ENCODE measurements around the gene GSDME. TPM values are rescaled to one million over a fixed set of nuclear protein-coding genes. Genes with fewer than 3 reads are reported as not detected.
"Not testable (repeated sequence)": the region's sequence is repeated elsewhere in the genome, so short reads cannot be mapped to it uniquely, and the experiment has no call there.

The GSDME gene
- total RNA-seq (2014; rRNA removed; shearing (Covaris generic)), result 47.5 and 51.0 TPM in 2 replicates
- polyA plus RNA-seq (2015; cell fraction: cytosol; rRNA removed), result 78.8 and 90.3 TPM in 2 replicates
- 124 and 140 TPM in 2 replicates for polyA plus RNA-seq (2015; cell fraction: nucleus; rRNA removed)

GRCh38 chr7:24757353-24758275 lies at the start of gene GSDME:
Gene GSDME (minus strand): TSS chr7:24757464. CDS start chr7:24749774, 7,690 bp downstream.
- DNase-seq (ENCODE audit: low read depth), result peak; percentile 61

GRCh38 chr7:24802300-24802699 lies 45.0 kb upstream of the GSDME start:
- no peak for DNase-seq (ENCODE audit: low read depth)

DNA sequence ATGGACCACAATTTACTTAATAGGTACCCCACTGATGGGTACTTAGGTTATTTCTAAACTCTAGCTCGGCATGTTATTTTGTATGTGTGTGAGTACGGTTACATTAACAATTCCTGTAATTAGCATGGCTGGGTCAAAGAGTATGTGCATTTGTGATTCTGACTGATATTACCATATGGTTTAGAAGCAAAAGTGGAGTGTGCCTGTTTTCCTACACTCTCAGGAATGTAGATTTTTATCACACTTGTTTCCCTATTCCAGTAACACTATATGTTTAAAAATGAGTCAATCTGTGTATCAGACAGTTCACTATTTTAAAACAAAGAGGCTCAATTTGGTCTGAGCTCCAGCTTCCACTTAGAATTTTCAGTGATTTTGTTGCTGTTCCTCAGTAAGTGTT lies 44.6 kb upstream of the GSDME start:
- no peak for DNase-seq (ENCODE audit: low read depth)

GRCh38 chr7:24800667-24801066 lies 43.4 kb upstream of the GSDME start:
- DNase-seq (ENCODE audit: low read depth), result no peak

DNA sequence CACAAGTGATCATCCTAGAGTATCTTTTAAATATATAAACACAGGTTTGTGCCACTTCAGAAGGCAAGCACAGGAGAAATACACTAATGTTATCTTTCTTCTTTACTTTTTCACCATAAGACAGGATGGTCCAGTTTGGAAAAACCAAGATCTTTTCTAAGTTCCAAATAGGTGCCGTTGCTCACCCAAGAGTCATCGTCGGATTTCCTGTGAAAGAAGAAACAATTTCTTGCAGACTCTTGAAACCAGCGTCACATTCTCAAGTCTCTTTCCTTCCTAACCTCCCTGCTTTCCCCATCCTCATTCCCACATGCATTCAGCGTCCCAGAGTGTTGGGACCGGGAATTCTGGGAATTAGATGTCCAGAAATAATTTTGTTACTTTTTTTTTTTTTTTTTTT lies 42.8 kb upstream of the GSDME start:
- DNase-seq (ENCODE audit: low read depth), result no peak

DNA sequence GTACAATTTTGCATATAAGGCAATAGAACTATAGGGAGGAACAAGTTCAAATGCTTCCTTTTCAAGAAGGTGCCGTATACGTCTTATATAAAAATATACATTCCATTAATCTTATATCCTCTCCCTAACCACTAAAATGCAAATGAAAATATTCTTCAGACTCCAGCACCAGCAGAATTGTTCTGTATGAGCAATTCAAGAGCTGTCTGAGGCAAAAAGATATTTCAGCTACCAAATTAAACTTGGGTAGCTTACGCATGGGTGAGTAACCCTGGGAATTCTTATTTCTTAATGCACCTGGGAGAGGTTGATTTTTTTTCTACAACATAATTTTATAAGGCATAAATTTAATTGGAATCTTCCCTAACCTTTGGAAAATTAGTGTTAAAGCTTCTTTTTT lies 42.2 kb upstream of the GSDME start:
- DNase-seq (ENCODE audit: low read depth), result no peak

DNA sequence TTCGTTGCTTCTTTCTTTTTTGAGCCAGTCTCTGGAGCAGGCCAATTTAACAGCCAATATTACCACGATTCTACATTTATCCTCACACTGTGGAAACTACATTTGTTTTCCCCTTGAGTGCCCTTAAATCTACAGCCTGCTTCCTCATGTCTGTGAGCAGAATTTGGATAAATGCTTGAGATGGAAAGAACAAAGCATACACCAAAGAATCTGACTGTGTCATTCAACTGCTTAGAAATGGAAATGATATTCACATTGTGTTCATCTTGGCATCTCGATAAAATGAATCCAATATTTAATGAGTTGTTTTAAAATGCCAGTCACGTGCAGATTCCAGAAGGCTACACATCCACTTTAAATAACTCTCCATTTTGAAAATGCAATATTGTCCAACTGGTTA lies 41.0 kb upstream of the GSDME start:
- no peak for DNase-seq (ENCODE audit: low read depth)

DNA sequence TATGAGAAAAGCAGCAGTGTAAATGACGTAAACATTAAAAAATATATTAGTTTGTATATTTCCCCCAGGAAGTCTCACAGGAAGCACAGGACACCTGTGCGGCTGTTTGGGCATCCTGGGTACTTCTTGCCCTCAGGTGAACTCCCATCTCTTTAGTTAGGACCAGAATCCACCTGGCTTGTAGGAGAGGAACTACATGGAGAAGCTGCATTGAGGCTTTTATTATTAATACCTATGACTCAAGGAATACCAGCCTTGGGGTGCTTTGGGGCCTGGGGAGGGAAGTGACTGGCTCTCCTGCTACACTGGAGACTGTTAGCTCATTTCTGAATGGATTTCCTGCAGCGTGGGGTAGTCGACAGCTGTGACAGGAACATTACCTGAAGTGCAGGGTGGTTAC lies 40.0 kb upstream of the GSDME start:
- DNase-seq (ENCODE audit: low read depth), result no peak

- no peak for DNase-seq (ENCODE audit: low read depth)
These were observed 38.1 kb upstream of the GSDME start for GRCh38 chr7:24795407-24795767.

DNA sequence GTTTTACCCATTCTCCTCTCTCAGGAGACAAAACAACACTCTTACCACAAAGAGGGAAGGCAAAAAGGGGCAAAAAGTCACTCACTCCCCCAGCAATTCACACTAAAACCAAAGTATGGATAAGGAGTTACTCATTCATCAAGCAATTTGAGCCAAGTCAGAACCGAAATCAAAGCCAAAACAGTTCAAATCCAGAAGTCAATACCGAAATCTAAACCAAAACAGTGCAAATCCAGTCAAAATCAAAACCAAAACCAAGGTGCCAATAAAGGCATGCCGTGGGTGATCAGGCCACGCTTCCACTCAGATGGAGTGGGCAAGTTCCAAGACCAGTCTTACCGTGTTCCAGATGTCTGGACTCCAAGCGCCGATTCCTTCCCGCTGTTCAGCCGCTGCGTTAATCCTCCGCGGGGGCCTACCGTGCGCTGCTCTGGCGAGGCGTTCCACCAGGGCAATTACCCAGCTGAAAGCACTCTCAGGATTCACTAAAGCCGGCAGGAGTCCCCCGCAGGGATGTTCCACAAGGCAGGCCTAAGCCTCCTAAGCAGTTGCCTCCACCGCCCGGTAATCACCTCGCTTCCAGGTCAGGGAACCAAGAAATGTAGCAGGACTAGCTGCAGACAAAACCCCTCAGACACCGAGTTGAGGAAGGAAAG lies 37.6 kb upstream of the GSDME start:
- DNase-seq (ENCODE audit: low read depth), result not testable (repeated sequence)

GRCh38 chr7:24793982-24794648 lies 36.9 kb upstream of the GSDME start:
- no peak for DNase-seq (ENCODE audit: low read depth)

DNA sequence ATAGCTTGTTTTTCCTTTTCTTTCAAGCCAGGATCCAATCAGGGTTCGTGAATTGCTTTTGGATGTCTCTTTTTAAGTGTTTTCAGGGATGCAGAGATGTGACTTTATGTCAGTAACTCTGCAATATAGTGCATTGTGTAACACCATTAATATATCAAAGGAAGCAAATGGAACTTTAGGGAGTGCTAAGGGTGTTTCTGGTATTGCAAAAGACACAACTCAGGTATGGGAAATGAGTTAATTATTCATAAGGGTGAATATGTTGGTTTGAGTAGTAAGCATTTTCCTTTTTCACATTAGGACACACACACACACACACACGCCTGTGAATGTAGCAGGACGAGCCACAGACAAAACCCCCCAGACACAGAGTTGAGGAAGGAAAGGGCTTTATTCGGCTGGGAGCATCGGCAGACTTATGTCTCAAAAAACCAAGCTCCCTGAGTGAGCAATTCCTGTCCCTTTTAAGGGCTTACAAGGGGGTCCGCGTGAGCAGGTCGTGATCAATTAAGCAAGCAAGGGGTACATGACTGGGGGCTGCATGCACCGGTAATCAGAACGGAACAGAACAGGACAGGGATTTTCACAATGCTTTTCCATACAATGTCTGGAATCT lies 31.8 kb upstream of the GSDME start:
- no peak for DNase-seq (ENCODE audit: low read depth)

DNA sequence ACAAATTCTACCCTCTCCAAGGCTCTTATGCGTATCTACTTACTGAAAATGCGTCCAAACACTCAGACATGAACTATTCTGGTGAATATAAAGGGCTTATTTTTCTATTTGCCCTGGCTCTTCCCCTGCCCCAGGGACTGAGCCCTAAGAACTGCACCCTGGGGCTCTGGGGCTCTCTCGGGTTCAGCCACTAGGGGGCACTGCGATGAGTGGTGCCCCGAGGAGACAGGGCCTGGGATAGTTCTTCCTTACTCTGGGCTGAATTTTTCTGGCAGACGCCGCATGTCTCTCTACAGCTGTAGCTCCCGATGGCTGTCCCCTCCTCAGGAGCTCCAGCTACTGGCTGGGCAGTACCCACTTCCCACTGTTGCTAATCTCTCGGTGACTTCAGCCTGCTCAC lies 30.8 kb upstream of the GSDME start:
- DNase-seq (ENCODE audit: low read depth), result no peak

DNA sequence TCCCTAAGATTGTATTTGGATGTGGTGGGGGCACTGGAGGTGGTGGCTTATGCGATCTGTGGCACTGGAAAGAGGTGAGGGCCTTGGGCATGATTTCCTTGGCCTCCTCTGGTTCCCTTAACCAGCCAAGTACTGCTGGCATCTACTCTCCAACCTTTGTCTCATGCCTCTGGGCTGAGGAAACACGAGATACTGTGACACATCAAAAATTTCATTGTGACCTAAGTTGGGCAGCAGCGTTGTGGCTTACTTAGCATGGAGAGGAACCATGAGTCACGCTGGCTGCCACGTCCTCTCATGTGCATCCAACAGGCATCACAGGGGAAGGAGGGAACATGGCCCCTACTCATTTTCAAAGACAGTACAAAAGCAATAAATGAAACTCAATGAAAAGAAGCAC lies 29.7 kb upstream of the GSDME start:
- DNase-seq (ENCODE audit: low read depth), result peak; percentile 98

DNA sequence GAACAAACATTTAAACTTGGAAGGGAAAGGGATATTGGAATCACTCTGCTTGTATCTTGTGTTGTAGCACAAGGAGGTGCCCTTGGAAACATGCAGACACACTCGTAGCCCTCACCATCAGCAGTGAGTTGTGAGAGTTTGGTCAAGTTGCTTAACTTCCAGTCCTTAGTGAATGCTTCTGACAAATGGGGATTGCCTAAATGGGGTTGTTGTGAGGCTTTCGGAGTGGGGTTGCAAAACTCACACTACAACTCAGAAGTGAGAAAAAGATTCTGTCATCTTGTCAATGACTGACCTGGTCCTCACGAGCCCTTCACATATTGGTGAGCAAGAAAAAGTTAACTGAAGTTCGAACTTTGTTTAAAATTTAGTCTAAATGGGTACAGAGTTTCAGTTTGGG lies 29.0 kb upstream of the GSDME start:
- no peak for DNase-seq (ENCODE audit: low read depth)

DNA sequence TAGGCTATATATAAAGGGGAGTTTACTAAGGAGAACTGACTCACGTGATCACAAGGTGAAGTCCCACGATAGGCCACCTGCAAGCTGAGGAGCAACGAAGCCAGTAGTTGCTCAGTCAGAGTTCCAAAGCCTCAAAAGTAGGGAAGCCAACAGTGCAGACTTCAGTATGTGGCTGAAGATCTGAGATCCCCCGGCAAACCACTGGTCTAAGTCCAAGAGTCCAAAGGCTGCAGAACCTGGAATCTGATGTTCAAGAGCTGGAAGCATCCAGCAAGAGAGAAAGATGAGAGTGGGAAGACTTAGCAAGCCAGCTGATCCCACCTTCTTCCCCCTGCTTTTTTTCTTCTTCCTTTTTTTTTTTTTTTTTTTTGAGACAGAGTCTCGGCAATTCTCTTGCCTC lies 27.0 kb upstream of the GSDME start:
- no peak for DNase-seq (ENCODE audit: low read depth)

DNA sequence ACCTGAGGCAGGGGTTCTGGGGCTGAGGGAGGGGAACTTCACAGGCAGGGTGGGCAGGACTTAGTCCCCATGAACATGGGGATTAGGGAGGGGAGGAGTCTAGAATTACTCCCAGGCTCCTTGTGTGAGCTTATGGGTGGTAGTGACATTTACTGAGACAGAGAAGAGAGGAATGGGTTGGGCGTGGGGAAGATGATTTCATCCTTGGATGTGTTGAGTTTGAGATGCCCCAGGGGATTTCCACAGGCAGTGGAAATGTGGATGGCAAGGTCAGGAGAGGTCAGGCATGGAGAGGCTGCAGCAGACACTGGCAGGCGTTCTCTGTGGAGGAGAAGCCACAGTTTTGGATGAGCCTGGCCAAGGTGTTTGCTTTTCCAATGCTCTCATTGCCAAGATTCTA lies 26.4 kb upstream of the GSDME start:
- no peak for DNase-seq (ENCODE audit: low read depth)

DNA sequence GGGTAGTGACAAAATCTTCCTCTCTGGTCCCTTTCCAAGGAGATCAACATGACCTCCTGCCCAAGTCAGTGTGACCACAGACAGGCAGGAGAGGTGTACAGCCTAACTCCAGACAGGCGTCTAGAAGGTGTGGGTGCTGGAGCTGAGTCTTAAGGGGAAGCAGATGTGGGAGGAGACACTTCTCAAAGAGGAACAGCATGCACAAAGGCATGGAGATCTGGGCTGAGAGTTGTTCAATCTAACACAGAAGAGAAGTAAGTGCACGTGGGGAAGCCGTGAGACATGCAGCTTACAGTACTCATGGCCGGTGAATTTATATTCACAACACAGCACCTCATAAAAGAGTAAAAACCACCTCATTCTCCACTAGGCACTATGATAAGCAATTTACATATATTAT lies 23.8 kb upstream of the GSDME start:
- DNase-seq (ENCODE audit: low read depth), result no peak

DNA sequence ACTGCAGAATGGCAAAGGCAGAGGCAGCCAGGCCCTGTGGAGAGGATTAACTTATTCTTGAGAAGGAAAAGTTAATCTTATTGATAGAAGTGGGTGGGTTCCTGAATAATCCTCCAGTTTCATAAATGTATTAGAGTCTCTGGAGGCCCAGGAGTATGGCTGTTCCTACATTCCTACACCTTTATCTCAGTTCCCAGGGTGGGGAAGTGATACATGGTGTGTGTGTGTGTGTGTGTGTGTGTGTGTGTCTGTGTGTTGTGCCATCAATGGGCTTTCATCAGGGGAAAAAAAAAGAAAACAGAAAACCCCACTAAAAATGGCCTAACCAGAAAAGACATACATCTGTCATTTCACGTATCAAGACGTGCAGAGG lies 22.0 kb upstream of the GSDME start:
- DNase-seq (ENCODE audit: low read depth), result no peak

DNA sequence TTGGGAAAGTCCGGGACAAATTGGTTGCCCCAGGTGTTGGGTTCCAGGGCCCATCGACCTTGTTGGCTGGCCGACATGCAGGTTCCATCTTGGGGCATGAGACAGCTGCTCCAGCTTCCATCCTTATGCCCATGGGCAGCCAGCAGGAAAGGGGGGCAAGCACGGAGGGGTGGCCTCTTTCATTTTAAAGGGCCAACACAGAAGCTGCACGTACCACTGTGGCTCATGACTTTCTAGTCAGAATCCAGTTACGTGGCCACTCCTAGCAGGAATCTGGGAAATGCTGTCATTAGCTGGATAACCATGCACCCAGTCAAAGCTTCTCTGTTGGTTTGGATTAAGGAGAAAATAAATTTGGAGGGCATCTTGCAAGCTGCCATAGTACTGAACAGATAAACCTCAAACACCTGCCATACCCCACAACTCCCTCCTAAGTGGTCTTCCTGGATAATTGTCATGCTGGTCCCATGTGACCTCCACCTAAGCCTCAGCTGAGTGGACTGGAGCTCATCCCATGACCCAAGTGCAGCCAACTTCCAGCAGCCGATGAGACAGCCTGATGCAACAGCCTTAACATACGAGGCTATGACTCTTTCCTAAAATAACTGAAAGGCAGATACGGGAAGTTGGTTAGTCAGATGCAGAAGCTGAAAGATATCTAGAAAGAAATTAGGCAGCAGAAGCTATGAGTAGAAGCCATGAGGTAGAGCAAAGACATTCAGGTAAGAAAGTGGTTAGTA lies 21.4 kb upstream of the GSDME start:
- peak; percentile 87 for DNase-seq (ENCODE audit: low read depth)

DNA sequence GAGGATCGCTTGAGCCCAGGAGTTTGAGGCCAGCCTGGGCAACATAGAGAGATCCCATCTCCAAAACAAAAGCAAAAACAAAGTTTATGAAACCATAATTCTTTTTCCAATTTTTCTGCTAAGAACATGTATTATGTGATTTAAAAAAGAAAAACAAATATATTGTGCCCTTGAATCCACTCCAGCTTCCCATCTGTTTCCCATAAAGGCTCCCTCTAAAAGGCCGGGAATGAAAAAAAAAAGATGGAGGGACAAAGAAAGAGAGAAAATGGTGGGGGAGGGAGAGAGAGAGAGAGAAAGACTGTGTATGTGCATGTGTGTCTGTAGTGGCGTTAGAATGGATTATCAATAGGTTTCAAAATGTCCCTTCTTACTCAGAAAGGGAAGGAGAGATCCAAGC lies 20.5 kb upstream of the GSDME start:
- no peak for DNase-seq (ENCODE audit: low read depth)

Data from HT1080 (cell line).